Mammary epithelial cell (primary cell): ENCODE data around the gene TRMT44.

Experiments
- EZH2 ChIP-seq: IDR thresholded peaks from 2 replicates; pipeline ENCODE4 v1.6.1; 2012; ENCODE audit warnings: low read length, inconsistent platforms, borderline replicate concordance
- TF ChIP-seq, protein P1 (sequence below), 2 donors: IDR thresholded peaks in 1 of 2; conservative IDR thresholded peaks in 1 of 2; 2 replicates each; pipeline ENCODE4 v1.5.1; 2011 to 2012; ENCODE audit warnings: inconsistent platforms in 2 of 2, low read length in 2 of 2, mild to moderate bottlenecking in 2 of 2, control low read depth in 1 of 2, low read depth in 1 of 2; ENCODE audit not compliant: insufficient read depth in 1 of 2; ENCODE audit errors: extremely low read depth in 1 of 2

DNA sequence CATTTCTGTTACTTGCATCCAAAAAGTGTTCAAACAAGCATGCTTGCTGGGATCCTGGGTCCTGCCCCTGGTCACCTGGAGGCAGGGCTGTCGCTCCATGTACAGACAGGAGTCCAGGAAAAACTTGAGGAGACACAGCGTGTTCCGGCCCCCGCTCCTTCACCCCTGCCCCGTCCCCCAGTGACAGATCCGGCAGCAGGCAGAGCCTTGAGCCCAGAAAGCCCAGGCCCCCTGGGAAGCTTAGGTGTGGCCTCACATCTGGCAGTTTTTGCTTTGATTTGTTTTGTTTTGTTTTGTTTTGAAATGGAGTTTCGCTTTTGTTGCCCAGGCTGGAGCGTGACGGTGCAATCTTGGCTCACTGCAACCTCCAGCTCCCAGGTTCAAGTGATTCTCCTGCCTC, 67.0 kb downstream of the TRMT44 start:
- TF ChIP-seq, protein P1, sequence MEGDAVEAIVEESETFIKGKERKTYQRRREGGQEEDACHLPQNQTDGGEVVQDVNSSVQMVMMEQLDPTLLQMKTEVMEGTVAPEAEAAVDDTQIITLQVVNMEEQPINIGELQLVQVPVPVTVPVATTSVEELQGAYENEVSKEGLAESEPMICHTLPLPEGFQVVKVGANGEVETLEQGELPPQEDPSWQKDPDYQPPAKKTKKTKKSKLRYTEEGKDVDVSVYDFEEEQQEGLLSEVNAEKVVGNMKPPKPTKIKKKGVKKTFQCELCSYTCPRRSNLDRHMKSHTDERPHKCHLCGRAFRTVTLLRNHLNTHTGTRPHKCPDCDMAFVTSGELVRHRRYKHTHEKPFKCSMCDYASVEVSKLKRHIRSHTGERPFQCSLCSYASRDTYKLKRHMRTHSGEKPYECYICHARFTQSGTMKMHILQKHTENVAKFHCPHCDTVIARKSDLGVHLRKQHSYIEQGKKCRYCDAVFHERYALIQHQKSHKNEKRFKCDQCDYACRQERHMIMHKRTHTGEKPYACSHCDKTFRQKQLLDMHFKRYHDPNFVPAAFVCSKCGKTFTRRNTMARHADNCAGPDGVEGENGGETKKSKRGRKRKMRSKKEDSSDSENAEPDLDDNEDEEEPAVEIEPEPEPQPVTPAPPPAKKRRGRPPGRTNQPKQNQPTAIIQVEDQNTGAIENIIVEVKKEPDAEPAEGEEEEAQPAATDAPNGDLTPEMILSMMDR (conservative IDR thresholded peaks at IDR 0.05 in 1 of 2, IDR thresholded peaks at IDR 0.05 in 1 of 2; ENCODE audit: extremely low read depth in 1 of 2, insufficient read depth in 1 of 2, low read depth in 1 of 2, low read length in 2 of 2), result no peak
- TF ChIP-seq EZH2, result no peak
